ENCODE results near the gene SLC15A1. TPM values are rescaled to one million over a fixed set of nuclear protein-coding genes. Genes with fewer than 3 reads are reported as not detected.

SLC15A1 gene
- total RNA-seq, 1 experiment from 2014 or later: 1.9 TPM

DNA sequence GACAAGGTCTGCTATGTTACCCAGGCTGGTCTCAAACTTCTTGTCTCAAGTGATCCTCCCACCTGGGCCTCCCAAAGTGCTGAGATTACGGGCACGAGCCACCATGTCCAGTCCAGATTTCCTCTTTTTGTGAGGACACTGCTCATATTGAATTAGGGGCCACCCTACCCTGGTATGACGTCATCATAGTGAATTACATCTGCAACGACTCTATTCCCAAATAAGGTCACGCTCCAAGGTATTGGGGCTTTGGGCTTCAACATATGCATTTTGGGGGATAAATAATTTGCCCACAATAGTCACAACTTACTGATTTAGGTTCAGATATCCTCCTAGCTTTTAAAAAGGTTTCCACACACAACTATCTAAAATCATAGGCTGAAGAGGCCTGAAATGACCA, 9.5 kb downstream of the SLC15A1 start:
- WGBS (ENCODE audit: extremely low coverage, insufficient read length, low lambda C conversion rate): no CpG with 5 or more reads among the region's 5 CpGs
- Histone ChIP-seq H4K20me1 (ENCODE audit: control insufficient read depth, insufficient read depth, insufficient read length) (no peaks in the 10 kb centered on the region), H3K4me1 (ENCODE audit: insufficient read depth, low read length) (no peaks in the 10 kb centered on the region), H2BK15ac (ENCODE audit: low read depth, low read length) (no peak overlapping the region), H2AFZ (ENCODE audit: low read length) (no peak overlapping the region), H2BK12ac (ENCODE audit: insufficient read length, low read depth, low read length) (no peak overlapping the region), H3K56ac (ENCODE audit: insufficient read length, low read depth, low read length) (no peak overlapping the region), H2AK5ac (ENCODE audit: insufficient read length, low read length) (no peak overlapping the region), H3K23me2 (ENCODE audit: insufficient read length, low read depth, low read length, poor library complexity, severe bottlenecking) (no peaks in the 10 kb centered on the region), H3K4me2 (ENCODE audit: insufficient read depth, insufficient read length, low read length) (no peak overlapping the region), H3K9ac (ENCODE audit: extremely low read depth, insufficient read length, low read length) (no peak overlapping the region), H4K8ac (replicated peaks; ENCODE audit: insufficient read length, low read depth, low read length) (no peak overlapping the region), H2BK20ac (ENCODE audit: low read depth, low read length, poor library complexity, severe bottlenecking) (no peak overlapping the region), H4K91ac (ENCODE audit: insufficient read length, low read depth, low read length) (no peak overlapping the region), H3K79me1 (ENCODE audit: insufficient read depth, low read depth, low read length, poor library complexity, severe bottlenecking) (no peaks in the 10 kb centered on the region), H3K27ac (ENCODE audit: insufficient read length, low read depth, low read length) (no peak overlapping the region), H3T11ph (ENCODE audit: low read length) (no peak overlapping the region), H3K18ac (ENCODE audit: insufficient read length, low read depth, low read length) (no peak overlapping the region), H3K4ac (ENCODE audit: low read depth, low read length) (no peak overlapping the region), H2BK120ac (ENCODE audit: low read depth, low read length, poor library complexity, severe bottlenecking) (no peak overlapping the region), H3K14ac (ENCODE audit: insufficient read depth, low read length) (no peak overlapping the region), H3K23ac (ENCODE audit: insufficient read length, low read depth, low read length) (no peak overlapping the region), H3K27me3 (ENCODE audit: insufficient read depth, low read length) (no peaks in the 10 kb centered on the region), H2BK5ac (ENCODE audit: insufficient read length, low read length) (no peak overlapping the region), H3K9me3 (ENCODE audit: control insufficient read depth, low read depth, low read length) (peaks cover 15% of the 10 kb centered on the region), H4K5ac (ENCODE audit: insufficient read length, low read depth, low read length) (no peak overlapping the region), H3K79me2 (ENCODE audit: insufficient read depth, low read length) (no peaks in the 10 kb centered on the region)
- Mint-ChIP-seq H3K4me1 (peaks cover 0 to under 1% of the 10 kb centered on the region in 2 experiments; a peak in 2 of 4 replicates), H3K9me3 (peaks cover 22 to 30% of the 10 kb centered on the region in 2 experiments), H3K4me3 (no peak overlapping the region), H3K27ac (no peak overlapping the region), H3K27me3 (ENCODE audit: low read depth) (peaks cover 2% of the 10 kb centered on the region; the same call in 1 of the 2 replicates), H3K36me3 (ENCODE audit: insufficient read depth in 1 of 3, low read depth in 3 of 3) (peaks cover 8 to 18% (median 13%) of the 10 kb centered on the region in 3 experiments)
- no peak for TF ChIP-seq CTCF (conservative IDR thresholded peaks at IDR 0.05)
- no peak for DNase-seq

All from H9 (cell line).